GM12891 (cell line): Measurements from ENCODE around the gene PPP1R1B.

Experiments used
- POLR2A ChIP-seq: IDR thresholded peaks from 2 replicates; pipeline ENCODE4 v1.6.1; 2011; ENCODE audit warnings: low read depth, low read length, control low read depth
- POLR2AphosphoS5 ChIP-seq: IDR thresholded peaks from 2 replicates; pipeline ENCODE4 v1.6.1; 2011; ENCODE audit warnings: low read depth, low read length, control low read depth

DNA sequence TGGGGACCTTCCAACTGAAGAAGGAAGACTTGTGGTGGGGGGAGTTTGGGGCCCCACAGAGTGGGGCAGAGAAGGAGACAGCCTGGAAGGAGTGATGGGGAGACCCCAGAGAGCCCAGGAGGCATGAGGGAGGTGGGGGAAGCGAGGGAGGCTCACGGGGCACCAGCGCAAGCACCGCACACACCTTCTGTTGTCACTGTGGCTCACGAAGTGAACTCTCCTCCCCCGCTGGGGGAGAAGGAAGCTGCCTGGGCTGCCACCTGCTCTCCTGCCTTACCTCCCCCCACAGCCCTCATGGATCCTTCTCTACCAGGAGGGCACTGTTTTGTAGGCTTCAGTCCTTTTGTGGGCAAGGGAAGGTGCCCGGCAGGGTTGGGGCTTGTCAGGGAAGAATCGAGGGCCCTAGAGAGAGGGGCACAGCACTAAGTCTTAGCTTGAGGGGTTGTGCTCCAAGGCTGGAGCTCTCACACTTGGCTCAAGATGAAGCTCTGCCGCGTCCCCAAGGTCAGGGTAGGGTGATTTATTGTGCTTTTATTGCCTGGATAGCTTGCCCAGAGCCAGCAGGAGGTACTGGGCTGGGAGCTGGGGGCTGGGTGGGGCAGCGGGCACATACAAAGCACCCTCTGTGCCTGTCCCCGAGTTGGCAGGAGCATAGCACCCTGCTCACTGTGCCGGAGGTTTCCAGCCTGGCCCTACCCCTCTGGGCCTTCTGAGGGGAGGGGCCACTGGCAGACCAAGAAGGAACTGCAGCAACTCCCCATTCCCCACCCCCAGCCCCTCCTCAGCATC, 5.6 kb downstream of the PPP1R1B start:
- TF ChIP-seq POLR2AphosphoS5 (no peak), POLR2A (no peak)
